GM06990 (cell line): ENCODE data around the gene PARVA.

Experiments used
- DNase-seq: peaks from one replicate; pipeline ENCODE4 v3.0.0-alpha.2; 2011; ENCODE audit not compliant: insufficient read length; ENCODE audit errors: extremely low read depth
- H3K27me3 ChIP-seq: replicated peaks from 2 replicates; pipeline ENCODE4 v1.6.0; 2011; ENCODE audit warnings: low read length; ENCODE audit not compliant: control insufficient read depth, insufficient read depth
- H3K36me3 ChIP-seq: 2 replicates; pipeline ENCODE4 v1.5.1; 2011; ENCODE audit warnings: low read length; ENCODE audit not compliant: control insufficient read depth, insufficient read depth
- H3K4me3 ChIP-seq: replicated peaks from 2 replicates; pipeline ENCODE4 v1.5.1; 2011; ENCODE audit warnings: low read depth, mild to moderate bottlenecking, control low read depth, low read length
- TF ChIP-seq, protein P1 (sequence below): IDR thresholded peaks from 2 replicates; pipeline ENCODE4 v1.5.1; 2011; ENCODE audit warnings: low read length, control low read depth, mild to moderate bottlenecking, inconsistent platforms; ENCODE audit not compliant: insufficient read depth, poor library complexity, severe bottlenecking

PARVA gene

DNA sequence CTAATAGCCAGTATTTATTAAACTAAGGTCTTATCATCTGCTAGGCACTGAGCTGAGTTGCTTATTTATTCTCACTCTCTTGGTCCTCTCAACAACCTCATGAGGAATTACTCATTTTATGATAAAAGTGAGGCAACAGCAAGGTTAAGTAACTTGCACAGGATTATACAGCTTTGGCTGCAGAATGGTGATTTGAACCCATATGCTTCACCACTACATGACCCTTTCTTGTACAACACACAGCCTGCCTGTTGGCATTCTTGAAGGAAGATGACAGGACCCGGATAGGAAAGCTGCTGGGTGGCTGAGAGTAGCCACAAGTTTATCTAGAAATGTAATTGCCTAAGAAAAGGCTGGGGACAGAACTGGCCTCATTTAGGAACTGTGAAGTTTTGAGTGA lies 5.3 kb upstream of the PARVA start:
- DNase-seq = no peak
- Histone ChIP-seq H3K27me3 (no peaks in the 10 kb centered on the region), H3K4me3 (no peak overlapping the region), H3K36me3 (no peaks in the 10 kb centered on the region)
- TF ChIP-seq, protein P1, sequence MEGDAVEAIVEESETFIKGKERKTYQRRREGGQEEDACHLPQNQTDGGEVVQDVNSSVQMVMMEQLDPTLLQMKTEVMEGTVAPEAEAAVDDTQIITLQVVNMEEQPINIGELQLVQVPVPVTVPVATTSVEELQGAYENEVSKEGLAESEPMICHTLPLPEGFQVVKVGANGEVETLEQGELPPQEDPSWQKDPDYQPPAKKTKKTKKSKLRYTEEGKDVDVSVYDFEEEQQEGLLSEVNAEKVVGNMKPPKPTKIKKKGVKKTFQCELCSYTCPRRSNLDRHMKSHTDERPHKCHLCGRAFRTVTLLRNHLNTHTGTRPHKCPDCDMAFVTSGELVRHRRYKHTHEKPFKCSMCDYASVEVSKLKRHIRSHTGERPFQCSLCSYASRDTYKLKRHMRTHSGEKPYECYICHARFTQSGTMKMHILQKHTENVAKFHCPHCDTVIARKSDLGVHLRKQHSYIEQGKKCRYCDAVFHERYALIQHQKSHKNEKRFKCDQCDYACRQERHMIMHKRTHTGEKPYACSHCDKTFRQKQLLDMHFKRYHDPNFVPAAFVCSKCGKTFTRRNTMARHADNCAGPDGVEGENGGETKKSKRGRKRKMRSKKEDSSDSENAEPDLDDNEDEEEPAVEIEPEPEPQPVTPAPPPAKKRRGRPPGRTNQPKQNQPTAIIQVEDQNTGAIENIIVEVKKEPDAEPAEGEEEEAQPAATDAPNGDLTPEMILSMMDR = no peak

DNA sequence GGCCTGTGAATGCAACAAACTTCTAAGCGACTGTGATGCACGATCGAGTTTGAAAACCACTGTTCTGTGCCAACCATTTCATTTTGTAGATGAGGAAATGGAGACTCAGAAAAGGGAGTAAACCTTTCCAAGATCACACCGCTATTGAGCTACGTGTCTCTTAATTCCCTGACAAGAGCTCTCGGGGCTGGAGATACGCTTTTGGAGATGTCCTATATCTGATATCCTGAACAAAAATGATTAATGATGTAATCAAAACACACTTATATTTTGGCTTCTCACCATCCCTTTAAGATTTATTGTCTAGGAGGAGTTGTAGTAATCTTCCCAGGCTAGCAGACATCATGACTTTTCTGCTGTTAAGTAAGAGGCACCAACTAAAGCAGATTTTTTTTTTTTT lies 1.7 kb upstream of the PARVA start:
- no peak for DNase-seq
- TF ChIP-seq, protein P1 = no peak
- no peaks in the 10 kb centered on the region; the same call in 1 of the 2 replicates for H3K27me3 ChIP-seq
- H3K4me3 ChIP-seq = no peak overlapping the region
- no peaks in the 10 kb centered on the region for H3K36me3 ChIP-seq

DNA sequence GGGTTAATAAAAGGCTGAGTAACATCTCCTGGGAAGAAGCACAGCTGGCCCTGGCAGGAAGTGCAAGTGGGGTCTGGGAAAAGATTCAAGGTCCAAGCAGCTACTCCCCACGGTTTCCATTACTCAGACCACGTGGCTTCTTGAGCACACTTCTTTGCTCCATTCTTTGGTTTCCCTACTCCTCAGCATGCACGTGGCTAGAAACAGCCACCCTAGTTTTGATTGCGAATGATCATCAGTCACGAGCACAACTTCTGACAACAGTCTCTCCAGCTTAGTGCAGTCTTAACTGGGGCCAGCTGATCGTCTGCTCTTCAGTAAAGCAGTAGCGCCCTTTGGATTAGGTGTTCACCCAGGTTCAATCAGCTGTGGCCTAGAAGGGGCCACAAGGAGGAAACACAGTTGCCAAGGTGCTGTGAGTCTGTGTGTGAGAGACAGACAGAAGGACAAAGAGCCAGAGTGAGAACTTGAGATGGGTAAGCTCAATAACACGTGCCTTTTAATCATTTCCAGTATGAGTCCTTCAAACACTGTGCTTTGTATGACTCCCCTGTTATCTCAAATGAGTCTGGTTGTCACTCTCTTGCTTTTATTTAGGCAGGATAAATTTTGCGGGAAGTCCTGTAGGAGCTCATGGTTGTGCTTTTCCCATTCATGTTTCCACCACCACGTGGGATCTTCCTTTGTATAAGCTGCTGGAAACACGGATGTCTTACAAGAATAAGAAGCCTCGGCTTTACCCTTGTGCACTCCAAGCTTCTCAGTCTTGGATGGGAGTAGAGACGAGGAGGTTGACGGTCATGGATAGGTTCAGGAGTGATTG lies 901 bp upstream of the PARVA start:
- DNase-seq = no peak
- Histone ChIP-seq H3K36me3 (no peaks in the 10 kb centered on the region), H3K27me3 (no peaks in the 10 kb centered on the region; the same call in 1 of the 2 replicates), H3K4me3 (no peak overlapping the region)
- TF ChIP-seq, protein P1 = no peak

DNA sequence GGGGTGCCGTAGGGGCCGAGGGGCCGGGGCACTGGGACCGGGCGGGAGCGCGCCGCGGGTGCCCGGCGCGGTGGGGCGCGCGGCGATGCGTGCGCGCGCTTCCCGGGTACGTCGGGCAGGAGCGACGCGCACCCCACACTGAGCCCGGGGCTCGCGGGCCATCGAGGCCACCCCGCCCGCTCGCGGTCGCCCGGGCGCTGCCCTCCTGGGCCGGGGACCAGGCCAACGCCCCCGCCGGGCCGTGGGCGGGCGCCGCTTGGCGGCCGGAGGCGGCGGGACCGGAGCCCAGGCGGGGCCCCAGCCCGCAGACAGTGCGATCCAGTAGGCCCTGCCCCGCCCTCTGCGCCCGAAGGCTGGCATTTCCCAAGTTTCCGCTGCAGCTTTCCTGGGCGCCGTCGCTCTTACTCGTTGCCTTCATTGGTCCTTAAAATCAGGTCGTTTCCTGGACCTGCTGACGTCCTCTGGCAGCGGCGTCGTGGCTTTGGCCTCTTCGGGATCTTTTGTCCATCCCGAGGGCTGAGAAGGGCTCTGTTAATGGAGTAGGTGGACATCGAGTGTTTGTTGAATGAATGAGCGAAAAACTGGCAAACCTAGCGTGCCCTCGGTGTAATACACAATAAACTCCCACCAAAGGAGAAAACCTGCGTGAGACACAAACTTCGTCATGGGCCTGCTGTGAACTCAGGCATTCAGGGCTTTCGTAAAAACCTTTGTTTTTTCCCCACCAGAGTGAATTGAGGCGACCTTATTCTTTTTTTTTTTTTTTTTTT lies 638 bp downstream of the PARVA start:
- DNase-seq = no peak
- no peak overlapping the region for H3K4me3 ChIP-seq
- H3K27me3 ChIP-seq = no peaks in the 10 kb centered on the region; the same call in 1 of the 2 replicates
- no peaks in the 10 kb centered on the region for H3K36me3 ChIP-seq
- TF ChIP-seq, protein P1 = no peak

DNA sequence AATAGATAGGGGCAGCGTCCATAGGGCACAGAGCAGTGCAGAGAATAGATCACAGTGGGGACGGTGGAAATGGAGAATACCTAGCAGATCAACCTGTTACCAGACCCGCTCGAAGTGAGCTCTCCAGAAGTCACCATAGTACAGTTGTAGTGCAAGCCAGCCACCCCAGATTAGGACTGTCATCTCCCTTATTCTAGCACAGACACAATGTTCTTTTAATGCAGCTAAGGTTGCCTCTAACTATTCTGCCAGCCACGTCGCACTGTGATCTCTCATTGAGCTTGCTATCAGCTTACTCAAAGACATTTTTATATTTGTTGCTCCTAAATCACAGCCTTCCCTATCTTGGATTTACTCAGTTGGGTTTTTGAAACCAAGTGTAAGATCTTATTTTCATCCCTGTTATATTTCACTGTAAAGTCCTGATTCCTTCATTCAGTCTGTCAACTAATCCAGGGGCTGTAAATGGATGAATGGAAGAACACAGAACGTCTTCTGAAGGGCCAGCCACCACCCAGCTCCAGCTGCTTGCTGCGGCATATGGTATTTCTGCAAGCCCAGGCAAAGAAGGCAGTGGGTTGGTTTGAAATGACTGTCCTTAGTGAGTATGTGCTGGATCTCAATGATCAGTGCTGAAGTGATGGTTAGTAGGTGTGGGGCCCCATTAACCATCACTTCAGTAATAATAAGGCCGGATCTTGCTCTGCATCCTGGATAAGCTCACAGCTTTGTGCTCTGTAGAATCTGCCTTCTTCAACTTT lies 3.4 kb downstream of the PARVA start:
- no peaks in the 10 kb centered on the region; the same call in 1 of the 2 replicates for H3K27me3 ChIP-seq
- no peaks in the 10 kb centered on the region for H3K36me3 ChIP-seq
- TF ChIP-seq, protein P1 = no peak
- no peak for DNase-seq
- no peak overlapping the region for H3K4me3 ChIP-seq
